ENCODE measurements around the gene MTMR1. TPM values are rescaled to one million over a fixed set of nuclear protein-coding genes. Genes with fewer than 3 reads are reported as not detected.

The MTMR1 gene
- total RNA-seq, 2 experiments from 2014 or later, result 41.1 to 41.2 TPM

GRCh38 chrX:150768580-150769190 lies 75.5 kb downstream of the MTMR1 start:
- no peaks in the 10 kb centered on the region for H3K27me3 Mint-ChIP-seq
- H3K4me3 Mint-ChIP-seq, result no peak overlapping the region
- no peak for DNase-seq
- ATAC-seq (ENCODE audit: low read depth), result no peak
- H3K4me1 Mint-ChIP-seq, result peaks cover 2% of the 10 kb centered on the region
- H3K36me3 Mint-ChIP-seq, result no peaks in the 10 kb centered on the region
- POLR2A ChIA-PET, result no interaction called here
- no peak overlapping the region for H3K27ac Mint-ChIP-seq
- no peaks in the 10 kb centered on the region for H3K9me3 Mint-ChIP-seq

GRCh38 chrX:150769408-150769807 lies 76.2 kb downstream of the MTMR1 start:
- Mint-ChIP-seq H3K4me3 (no peak overlapping the region), H3K4me1 (peaks cover 2% of the 10 kb centered on the region), H3K36me3 (no peaks in the 10 kb centered on the region), H3K9me3 (no peaks in the 10 kb centered on the region), H3K27me3 (no peaks in the 10 kb centered on the region), H3K27ac (no peak overlapping the region)
- POLR2A ChIA-PET, result no interaction called here
- ATAC-seq (ENCODE audit: low read depth) (no peak), DNase-seq (no peak)

- DNase-seq (no peak), ATAC-seq (ENCODE audit: low read depth) (no peak)
- Mint-ChIP-seq H3K4me1 (peaks cover 2% of the 10 kb centered on the region), H3K27me3 (no peaks in the 10 kb centered on the region), H3K36me3 (no peaks in the 10 kb centered on the region), H3K9me3 (no peaks in the 10 kb centered on the region), H3K4me3 (no peak overlapping the region), H3K27ac (no peak overlapping the region)
- POLR2A ChIA-PET, result no interaction called here
Measured at GRCh38 chrX:150770623-150771022, 77.4 kb downstream of the MTMR1 start.

- no peak overlapping the region for H3K4me3 Mint-ChIP-seq
- H3K27me3 Mint-ChIP-seq, result no peaks in the 10 kb centered on the region
- H3K36me3 Mint-ChIP-seq, result no peaks in the 10 kb centered on the region
- H3K9me3 Mint-ChIP-seq, result no peaks in the 10 kb centered on the region
- H3K4me1 Mint-ChIP-seq, result peaks cover 2% of the 10 kb centered on the region
- DNase-seq (no peak), ATAC-seq (ENCODE audit: low read depth) (no peak)
- no peak overlapping the region for H3K27ac Mint-ChIP-seq
- POLR2A ChIA-PET, result interaction anchor here (1.0 kb wide), 1 partner anchor 312 kb away, joined by 3 read pairs; no protein-coding TSS in a partner anchor
Measured at GRCh38 chrX:150771116-150771515, 77.9 kb downstream of the MTMR1 start.

GRCh38 chrX:150772150-150772970 lies 79.2 kb downstream of the MTMR1 start:
- POLR2A ChIA-PET, result interaction anchor here (1.0 kb wide), 1 partner anchor 310 kb away, joined by 3 read pairs; no protein-coding TSS in a partner anchor
- Mint-ChIP-seq H3K27ac (no peak overlapping the region), H3K4me1 (peaks cover 2% of the 10 kb centered on the region)

GRCh38 chrX:150773117-150773516 lies 79.9 kb downstream of the MTMR1 start:
- no peak overlapping the region for H3K27ac Mint-ChIP-seq
- DNase-seq (no peak), ATAC-seq (ENCODE audit: low read depth) (no peak)
- H3K27me3 Mint-ChIP-seq, result no peaks in the 10 kb centered on the region
- no peak overlapping the region for H3K4me3 Mint-ChIP-seq
- H3K4me1 Mint-ChIP-seq, result peaks cover 2% of the 10 kb centered on the region
- no peaks in the 10 kb centered on the region for H3K9me3 Mint-ChIP-seq
- H3K36me3 Mint-ChIP-seq, result no peaks in the 10 kb centered on the region
- POLR2A ChIA-PET, result no interaction called here

More at GRCh38 chrX:150772150-150772970, 79.2 kb downstream of the MTMR1 start:
- no peaks in the 10 kb centered on the region for H3K27me3 Mint-ChIP-seq
- H3K36me3 Mint-ChIP-seq, result no peaks in the 10 kb centered on the region
- peak; percentile 83 for DNase-seq
- no peak overlapping the region for H3K4me3 Mint-ChIP-seq
- no peaks in the 10 kb centered on the region for H3K9me3 Mint-ChIP-seq
- peak; percentile 85 for ATAC-seq (ENCODE audit: low read depth)

- Mint-ChIP-seq H3K9me3 (no peaks in the 10 kb centered on the region), H3K27me3 (no peaks in the 10 kb centered on the region), H3K27ac (no peak overlapping the region), H3K36me3 (no peaks in the 10 kb centered on the region), H3K4me3 (no peak overlapping the region), H3K4me1 (peaks cover 2% of the 10 kb centered on the region)
- POLR2A ChIA-PET, result no interaction called here
- ATAC-seq (ENCODE audit: low read depth) (no peak), DNase-seq (no peak)
Measured at GRCh38 chrX:150773634-150774033, 80.4 kb downstream of the MTMR1 start.

- Mint-ChIP-seq H3K27ac (no peak overlapping the region), H3K27me3 (no peaks in the 10 kb centered on the region), H3K4me1 (peaks cover 5% of the 10 kb centered on the region), H3K36me3 (peaks cover under 1% of the 10 kb centered on the region), H3K9me3 (no peaks in the 10 kb centered on the region), H3K4me3 (no peak overlapping the region)
- POLR2A ChIA-PET, result no interaction called here
- DNase-seq (no peak), ATAC-seq (ENCODE audit: low read depth) (no peak)
Measured at GRCh38 chrX:150774798-150775568, 81.8 kb downstream of the MTMR1 start.

GRCh38 chrX:150775569-150776350 lies 82.6 kb downstream of the MTMR1 start:
- peaks cover 1% of the 10 kb centered on the region for H3K36me3 Mint-ChIP-seq
- H3K4me1 Mint-ChIP-seq, result peaks cover 6% of the 10 kb centered on the region
- no peaks in the 10 kb centered on the region for H3K9me3 Mint-ChIP-seq
- no peak for DNase-seq
- ATAC-seq (ENCODE audit: low read depth), result no peak
- H3K27me3 Mint-ChIP-seq, result no peaks in the 10 kb centered on the region
- no peak overlapping the region for H3K27ac Mint-ChIP-seq
- POLR2A ChIA-PET, result no interaction called here
- H3K4me3 Mint-ChIP-seq, result no peak overlapping the region

GRCh38 chrX:150777328-150777992 lies 84.3 kb downstream of the MTMR1 start:
- H3K36me3 Mint-ChIP-seq, result peaks cover 1% of the 10 kb centered on the region
- no peaks in the 10 kb centered on the region for H3K9me3 Mint-ChIP-seq
- POLR2A ChIA-PET, result no interaction called here
- no peak overlapping the region for H3K4me3 Mint-ChIP-seq
- ATAC-seq (ENCODE audit: low read depth) (no peak), DNase-seq (no peak)
- no peaks in the 10 kb centered on the region for H3K27me3 Mint-ChIP-seq
- peaks cover 4% of the 10 kb centered on the region for H3K4me1 Mint-ChIP-seq
- H3K27ac Mint-ChIP-seq, result no peak overlapping the region

- ATAC-seq (ENCODE audit: low read depth), result no peak
- Mint-ChIP-seq H3K27me3 (no peaks in the 10 kb centered on the region), H3K36me3 (peaks cover 1% of the 10 kb centered on the region), H3K4me3 (no peak overlapping the region), H3K27ac (no peak overlapping the region), H3K9me3 (no peaks in the 10 kb centered on the region), H3K4me1 (peaks cover 4% of the 10 kb centered on the region)
- DNase-seq, result no peak
- POLR2A ChIA-PET, result no interaction called here
Measured at GRCh38 chrX:150779385-150779784, 86.2 kb downstream of the MTMR1 start.

- no peak overlapping the region for H3K4me3 Mint-ChIP-seq
- peaks cover 4% of the 10 kb centered on the region for H3K4me1 Mint-ChIP-seq
- H3K27ac Mint-ChIP-seq, result no peak overlapping the region
- H3K9me3 Mint-ChIP-seq, result no peaks in the 10 kb centered on the region
- peaks cover 1% of the 10 kb centered on the region for H3K36me3 Mint-ChIP-seq
- POLR2A ChIA-PET, result no interaction called here
- H3K27me3 Mint-ChIP-seq, result no peaks in the 10 kb centered on the region
- ATAC-seq (ENCODE audit: low read depth), result no peak
- no peak for DNase-seq
Measured at GRCh38 chrX:150781677-150782076, 88.5 kb downstream of the MTMR1 start.

GRCh38 chrX:150790021-150790420 lies 96.8 kb downstream of the MTMR1 start:
- peaks cover 5% of the 10 kb centered on the region for H3K4me1 Mint-ChIP-seq
- H3K27me3 Mint-ChIP-seq, result no peaks in the 10 kb centered on the region
- no peak for ATAC-seq (ENCODE audit: low read depth)
- POLR2A ChIA-PET, result no interaction called here
- peaks cover 3% of the 10 kb centered on the region for H3K9me3 Mint-ChIP-seq
- H3K27ac Mint-ChIP-seq, result no peak overlapping the region
- no peak overlapping the region for H3K4me3 Mint-ChIP-seq
- no peak for DNase-seq
- peaks cover 38% of the 10 kb centered on the region for H3K36me3 Mint-ChIP-seq

Measured in activated naive CD8-positive, alpha-beta T cell treated with anti-CD3 and anti-CD28 coated beads, Interleukin-2, amount 10 ng/mL, durations not matched to agents 7 days and 5 days (primary cell).